Thoracic aorta (tissue), 2 donors: ENCODE data around the gene WASF1. TPM values are rescaled to one million over a fixed set of nuclear protein-coding genes. Genes with fewer than 3 reads are reported as not detected.

Source experiments
- ATAC-seq: fragments of 150-250 bp; one replicate; pipeline ENCODE4 v1.8.0; 2017; ENCODE audit warnings: low read depth; ENCODE audit not compliant: insufficient number of reproducible peaks, low FRiP score
- DNase-seq: peaks from one replicate; pipeline ENCODE4 v3.0.0-alpha.2; 2020; ENCODE audit warnings: low spot score
- H3K27ac ChIP-seq, 2 donors: fragments of 200-600 bp; sonication (generic); 1 replicate in 1 of 2; 2 replicates in 1 of 2; pipeline ENCODE4 v1.5.1; 2016; ENCODE audit warnings: mild to moderate bottlenecking in 2 of 2, moderate library complexity in 2 of 2
- H3K27me3 ChIP-seq: fragments of 200-600 bp; sonication (generic); replicated peaks from 2 replicates; pipeline ENCODE4 v1.6.0; 2016; ENCODE audit warnings: mild to moderate bottlenecking; ENCODE audit not compliant: insufficient read depth
- H3K36me3 ChIP-seq: fragments of 200-600 bp; sonication (generic); one replicate; pipeline ENCODE4 v1.5.1; 2016
- H3K4me1 ChIP-seq, 2 donors: fragments of 200-600 bp; sonication (generic); 1 replicate in 1 of 2; 2 replicates in 1 of 2; pipeline versions ENCODE4 v1.5.1 to v1.6.0; 2016; ENCODE audit warnings: low read depth in 2 of 2, mild to moderate bottlenecking in 1 of 2; ENCODE audit not compliant: control insufficient read depth in 1 of 2
- H3K4me3 ChIP-seq: fragments of 200-600 bp; sonication (generic); 2 replicates; pipeline ENCODE4 v1.5.1; 2016; ENCODE audit warnings: mild to moderate bottlenecking
- H3K9me3 ChIP-seq: fragments of 200-600 bp; sonication (generic); 2 replicates; pipeline ENCODE4 v1.5.1; 2016
- total RNA-seq, 2 donors: library from RNA; depleted of rRNA; stranded (reverse); fragments of >200 nt; gene quantifications; one replicate each; pipeline versions ENCODE4 v1.1.0 to v1.2.3, GENCODE V29; 2016
- TF ChIP-seq, protein P1 (sequence below): fragments of 200-600 bp; sonication (generic); IDR thresholded peaks from one replicate; pipeline ENCODE4 v1.5.1; 2019; ENCODE audit warnings: antibody characterized with exemption

WASF1 gene
- 10 to 100 TPM in 1 of 2 donors, 1 to 10 TPM in 1; 4.9 to 21.8 TPM for total RNA-seq

DNA sequence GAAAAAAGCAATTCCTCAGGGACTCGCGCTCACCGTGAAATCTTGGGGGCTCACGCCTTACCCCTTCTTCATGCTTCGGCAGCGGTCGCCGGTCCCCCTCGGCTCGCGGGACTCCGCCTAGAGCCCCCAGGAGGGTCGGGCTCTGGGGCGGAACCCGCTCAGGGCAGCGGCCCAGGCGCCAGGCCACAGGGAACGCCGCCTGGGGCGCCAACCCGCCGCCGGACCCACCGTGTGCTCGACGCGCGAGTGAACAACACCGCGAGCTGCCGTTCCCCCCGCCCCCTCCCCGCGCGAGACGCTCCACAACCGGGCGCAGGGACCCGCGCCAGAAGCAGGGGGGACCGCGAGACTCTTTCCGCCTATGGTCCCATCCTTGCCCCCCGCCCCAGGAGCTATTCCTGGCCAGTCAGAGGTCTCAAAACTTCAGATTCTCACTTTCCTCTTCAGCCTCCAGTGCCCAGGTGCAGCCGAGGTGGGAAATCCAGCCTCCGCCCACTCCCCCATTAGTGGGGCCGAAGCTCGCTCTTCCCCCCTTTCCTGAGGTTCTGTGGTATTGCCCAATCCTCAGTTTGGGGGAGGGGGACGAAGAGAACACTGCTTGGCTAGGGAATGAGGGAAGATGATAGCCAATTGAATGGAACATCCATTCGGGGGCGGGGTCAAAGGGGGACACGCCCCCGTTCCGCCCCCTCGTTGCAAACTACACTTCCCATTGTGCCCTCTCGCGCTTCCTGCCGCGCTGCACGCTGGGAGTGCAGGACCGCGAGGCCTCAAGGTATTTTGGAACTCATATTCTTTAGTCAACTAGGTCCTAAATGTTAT is at the start of gene WASF1:
Gene WASF1, minus strand, starts transcription at position 265 of the 822 bp plus-strand sequence. CDS start 52,069 bp downstream, outside the sequence.
- TF ChIP-seq, protein P1, sequence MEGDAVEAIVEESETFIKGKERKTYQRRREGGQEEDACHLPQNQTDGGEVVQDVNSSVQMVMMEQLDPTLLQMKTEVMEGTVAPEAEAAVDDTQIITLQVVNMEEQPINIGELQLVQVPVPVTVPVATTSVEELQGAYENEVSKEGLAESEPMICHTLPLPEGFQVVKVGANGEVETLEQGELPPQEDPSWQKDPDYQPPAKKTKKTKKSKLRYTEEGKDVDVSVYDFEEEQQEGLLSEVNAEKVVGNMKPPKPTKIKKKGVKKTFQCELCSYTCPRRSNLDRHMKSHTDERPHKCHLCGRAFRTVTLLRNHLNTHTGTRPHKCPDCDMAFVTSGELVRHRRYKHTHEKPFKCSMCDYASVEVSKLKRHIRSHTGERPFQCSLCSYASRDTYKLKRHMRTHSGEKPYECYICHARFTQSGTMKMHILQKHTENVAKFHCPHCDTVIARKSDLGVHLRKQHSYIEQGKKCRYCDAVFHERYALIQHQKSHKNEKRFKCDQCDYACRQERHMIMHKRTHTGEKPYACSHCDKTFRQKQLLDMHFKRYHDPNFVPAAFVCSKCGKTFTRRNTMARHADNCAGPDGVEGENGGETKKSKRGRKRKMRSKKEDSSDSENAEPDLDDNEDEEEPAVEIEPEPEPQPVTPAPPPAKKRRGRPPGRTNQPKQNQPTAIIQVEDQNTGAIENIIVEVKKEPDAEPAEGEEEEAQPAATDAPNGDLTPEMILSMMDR: no peak
- H3K4me1 ChIP-seq: peaks cover 17 to 32% of the 10 kb centered on the region in 2 donors
- no peaks in the 10 kb centered on the region for H3K27me3 ChIP-seq
- no peaks in the 10 kb centered on the region for H3K9me3 ChIP-seq
- DNase-seq: peak; percentile 80
- peak; percentile 97 for ATAC-seq
- H3K27ac ChIP-seq: peak within 1 kb of the TSS; percentile 83 to 85
- H3K36me3 ChIP-seq: no peaks in the 10 kb centered on the region
- H3K4me3 ChIP-seq: peak within 1 kb of the TSS; percentile 76

DNA sequence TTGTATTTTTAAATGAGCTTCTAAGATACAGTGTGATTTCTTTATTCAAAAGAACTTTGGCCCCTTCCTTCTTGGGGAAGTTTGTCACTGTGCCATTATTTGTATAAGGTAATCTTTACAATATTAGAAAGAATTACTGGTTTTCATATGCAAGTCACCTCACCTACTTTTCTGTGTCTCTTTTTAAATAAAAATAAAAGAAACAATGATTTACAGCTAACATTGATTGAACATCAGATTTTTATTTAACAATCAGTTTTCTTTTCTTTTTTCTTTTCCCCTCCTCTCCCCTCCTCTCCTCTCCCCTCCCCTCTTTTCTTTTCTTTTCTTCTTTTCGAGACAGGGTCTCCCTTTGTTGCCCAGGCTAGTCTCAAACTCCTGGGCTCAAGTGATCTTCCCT is 46.8 kb upstream of the WASF1 start:
- Histone ChIP-seq H3K27me3 (no peaks in the 10 kb centered on the region), H3K36me3 (peaks cover 10% of the 10 kb centered on the region), H3K9me3 (no peaks in the 10 kb centered on the region), H3K4me1 (no peaks in the 10 kb centered on the region), H3K27ac (no peak overlapping the region), H3K4me3 (no peak overlapping the region)
- DNase-seq (no peak), ATAC-seq (no peak)
- TF ChIP-seq, protein P1: no peak

DNA sequence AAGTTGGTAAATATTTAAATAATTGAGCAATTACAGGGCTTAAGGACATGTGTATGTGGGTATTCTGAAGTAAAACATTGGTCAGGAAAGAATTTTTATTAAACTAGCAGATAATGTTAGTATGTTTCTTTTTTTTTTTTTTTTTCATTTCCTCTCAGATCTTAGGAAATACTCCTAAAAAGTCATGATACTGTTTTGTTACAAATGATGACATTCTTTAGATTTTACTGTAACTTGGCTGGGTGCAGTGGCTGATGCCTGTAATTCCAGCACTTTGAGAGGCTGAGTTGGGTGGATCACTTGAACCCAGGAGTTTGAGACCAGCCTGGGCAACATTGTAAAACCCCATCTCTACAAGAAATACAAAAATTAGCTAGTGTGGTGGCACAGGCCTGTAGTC is 42.3 kb upstream of the WASF1 start:
- Histone ChIP-seq H3K27me3 (no peaks in the 10 kb centered on the region), H3K4me3 (no peak overlapping the region), H3K36me3 (peaks cover 23% of the 10 kb centered on the region), H3K27ac (no peak overlapping the region), H3K4me1 (no peaks in the 10 kb centered on the region), H3K9me3 (no peaks in the 10 kb centered on the region)
- TF ChIP-seq, protein P1: no peak
- DNase-seq: no peak
- no peak for ATAC-seq

DNA sequence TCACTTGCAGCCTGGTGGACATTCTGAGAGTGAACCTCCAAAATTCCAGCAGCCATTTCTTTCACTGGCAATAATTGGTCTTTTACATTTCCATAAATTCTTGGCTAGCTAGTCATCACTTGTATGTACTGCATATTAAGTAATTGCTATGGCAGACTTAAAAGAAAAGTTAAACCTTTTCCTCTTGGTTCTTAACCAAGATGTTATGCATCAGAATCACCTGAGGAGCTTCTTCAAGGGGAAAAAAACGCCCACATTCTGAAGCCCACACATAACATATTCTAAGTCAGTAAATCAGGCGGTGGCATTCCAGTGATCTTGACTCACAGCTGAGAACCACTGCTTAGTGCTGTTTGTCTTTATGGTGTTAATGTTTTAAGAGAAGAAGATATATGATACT is 37.8 kb upstream of the WASF1 start:
- Histone ChIP-seq H3K27ac (no peak overlapping the region), H3K36me3 (peaks cover 39% of the 10 kb centered on the region), H3K9me3 (no peaks in the 10 kb centered on the region), H3K4me3 (no peak overlapping the region), H3K27me3 (no peaks in the 10 kb centered on the region), H3K4me1 (no peaks in the 10 kb centered on the region)
- DNase-seq (no peak), ATAC-seq (no peak)
- TF ChIP-seq, protein P1: no peak

DNA sequence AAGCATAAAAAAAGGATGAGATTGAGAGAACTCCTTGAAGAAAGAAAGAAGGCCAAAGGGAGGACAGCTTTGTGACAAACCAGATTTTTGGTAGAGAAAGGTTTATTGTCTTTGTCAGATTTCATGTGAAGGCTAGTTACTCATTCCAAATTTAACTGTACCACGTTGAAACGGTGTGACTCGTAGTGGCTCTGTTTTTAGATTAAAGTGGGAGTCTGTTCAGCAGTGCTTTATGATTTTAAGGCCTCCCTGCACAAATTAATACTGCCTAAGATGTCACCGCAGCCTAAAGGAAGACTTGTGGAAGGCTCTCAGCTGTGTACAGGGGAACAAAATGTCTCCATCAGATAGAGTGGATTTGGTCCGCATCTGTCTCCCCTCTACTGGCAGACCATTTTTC is 36.7 kb upstream of the WASF1 start:
- no peak overlapping the region for H3K4me3 ChIP-seq
- H3K27ac ChIP-seq: no peak overlapping the region
- TF ChIP-seq, protein P1: no peak
- ATAC-seq: no peak
- H3K9me3 ChIP-seq: no peaks in the 10 kb centered on the region
- H3K36me3 ChIP-seq: peaks cover 44% of the 10 kb centered on the region
- no peak for DNase-seq
- no peaks in the 10 kb centered on the region for H3K4me1 ChIP-seq
- H3K27me3 ChIP-seq: no peaks in the 10 kb centered on the region
